HEK293T (cell line): ENCODE measurements around the gene DNAJB13.

Source experiments
- ARNT ChIP-seq: fragments of 450-650 bp; IDR thresholded peaks from 2 replicates; pipeline ENCODE4 v1.6.1; 2017; ENCODE audit warnings: mild to moderate bottlenecking
- BHLHE40 ChIP-seq: fragments of 450-650 bp; IDR thresholded peaks from 2 replicates; pipeline ENCODE4 v1.6.1; 2016; ENCODE audit warnings: mild to moderate bottlenecking, moderate library complexity, borderline replicate concordance
- CTBP1 ChIP-seq: fragments of 450-650 bp; IDR thresholded peaks from 2 replicates; pipeline ENCODE4 v1.6.1; 2016; ENCODE audit warnings: borderline replicate concordance
- ELF4 ChIP-seq: fragments of 450-650 bp; IDR thresholded peaks from 2 replicates; pipeline ENCODE4 v1.6.1; 2017; ENCODE audit warnings: antibody characterized with exemption
- FOXK2 ChIP-seq: fragments of 450-650 bp; IDR thresholded peaks from 2 replicates; pipeline ENCODE4 v1.6.1; 2016; ENCODE audit warnings: mild to moderate bottlenecking
- FOXM1 ChIP-seq: fragments of 450-650 bp; IDR thresholded peaks from 2 replicates; pipeline ENCODE4 v1.6.1; 2017; ENCODE audit warnings: mild to moderate bottlenecking, borderline replicate concordance
- LEF1 ChIP-seq: fragments of 450-650 bp; IDR thresholded peaks from 2 replicates; pipeline ENCODE4 v1.6.1; 2017; ENCODE audit warnings: mild to moderate bottlenecking, borderline replicate concordance
- NFRKB ChIP-seq: fragments of 450-650 bp; IDR thresholded peaks from 2 replicates; pipeline ENCODE4 v1.6.1; 2016; ENCODE audit warnings: mild to moderate bottlenecking, moderate library complexity
- SP1 ChIP-seq: fragments of 450-650 bp; IDR thresholded peaks from 2 replicates; pipeline ENCODE4 v1.6.1; 2017
- SUZ12 ChIP-seq: fragments of 450-650 bp; IDR thresholded peaks from 2 replicates; pipeline ENCODE4 v1.6.1; 2016; ENCODE audit warnings: mild to moderate bottlenecking
- TARDBP ChIP-seq: fragments of 450-650 bp; IDR thresholded peaks from 2 replicates; pipeline ENCODE4 v1.6.1; 2016
- ZNF384 ChIP-seq: fragments of 450-650 bp; IDR thresholded peaks from 2 replicates; pipeline ENCODE4 v1.6.1; 2016
- TF ChIP-seq, protein P1 (sequence below): fragments of 450-650 bp; IDR thresholded peaks from 2 replicates; pipeline ENCODE4 v1.6.1; 2016

DNA sequence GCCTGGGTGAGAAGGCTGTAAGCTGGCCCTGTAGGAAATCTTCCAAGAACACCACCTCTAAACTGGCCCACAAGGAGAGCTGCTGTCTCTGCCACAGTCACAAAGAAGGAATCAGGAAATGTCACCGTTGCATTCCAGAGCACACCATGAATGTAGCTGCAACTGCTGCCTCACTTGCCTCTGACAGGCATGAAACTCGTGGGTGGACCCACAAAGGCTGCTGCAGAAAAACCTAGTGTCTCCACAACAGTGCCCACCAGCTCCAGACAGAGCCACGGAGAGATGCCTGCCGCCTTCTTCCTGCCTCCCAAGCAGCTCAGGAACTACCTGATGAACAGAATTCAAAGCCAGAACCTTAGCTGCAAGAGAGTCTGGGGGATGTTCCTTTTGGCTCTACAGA is 10.5 kb downstream of the DNAJB13 start:
- TF ChIP-seq FOXM1 = no peak
- TF ChIP-seq ELF4 = no peak
- TF ChIP-seq NFRKB = no peak
- no peak for TF ChIP-seq FOXK2
- no peak for TF ChIP-seq ARNT
- no peak for TF ChIP-seq LEF1
- TF ChIP-seq SP1 = no peak
- no peak for TF ChIP-seq BHLHE40
- TF ChIP-seq ZNF384 = no peak
- TF ChIP-seq CTBP1 = no peak
- no peak for TF ChIP-seq TARDBP
- TF ChIP-seq, protein P1, sequence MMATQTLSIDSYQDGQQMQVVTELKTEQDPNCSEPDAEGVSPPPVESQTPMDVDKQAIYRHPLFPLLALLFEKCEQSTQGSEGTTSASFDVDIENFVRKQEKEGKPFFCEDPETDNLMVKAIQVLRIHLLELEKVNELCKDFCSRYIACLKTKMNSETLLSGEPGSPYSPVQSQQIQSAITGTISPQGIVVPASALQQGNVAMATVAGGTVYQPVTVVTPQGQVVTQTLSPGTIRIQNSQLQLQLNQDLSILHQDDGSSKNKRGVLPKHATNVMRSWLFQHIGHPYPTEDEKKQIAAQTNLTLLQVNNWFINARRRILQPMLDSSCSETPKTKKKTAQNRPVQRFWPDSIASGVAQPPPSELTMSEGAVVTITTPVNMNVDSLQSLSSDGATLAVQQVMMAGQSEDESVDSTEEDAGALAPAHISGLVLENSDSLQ = no peak
- TF ChIP-seq SUZ12 = no peak
